GM19395 (cell line): Measurements from ENCODE around the gene C14orf93.

Experiments
- ATAC-seq: cut with Tn5 transposase; IDR thresholded peaks from one replicate; pipeline ENCODE4 v1.9.1; 2021; ENCODE audit warnings: mild to moderate bottlenecking, moderate library complexity; ENCODE audit not compliant: unreplicated experiment

C14orf93 gene

GRCh38 chr14:22996768-22997654, 12.9 kb downstream of the C14orf93 start:
- no peak for ATAC-seq

- ATAC-seq: no peak
Measured at GRCh38 chr14:22995889-22996625, 13.9 kb downstream of the C14orf93 start.

GRCh38 chr14:22994762-22995275, 15.1 kb downstream of the C14orf93 start:
- no peak for ATAC-seq

- ATAC-seq: no peak
Measured at GRCh38 chr14:22993517-22993916, 16.4 kb downstream of the C14orf93 start.

- no peak for ATAC-seq
Measured at GRCh38 chr14:22991852-22992251, 18.1 kb downstream of the C14orf93 start.

GRCh38 chr14:22987291-22987690, 22.7 kb downstream of the C14orf93 start:
- no peak for ATAC-seq

GRCh38 chr14:22986508-22987054, 23.4 kb downstream of the C14orf93 start:
- ATAC-seq: no peak

GRCh38 chr14:22985894-22986507, 23.9 kb downstream of the C14orf93 start:
- no peak for ATAC-seq

- ATAC-seq: no peak
Measured at GRCh38 chr14:22984959-22985658, 24.8 kb downstream of the C14orf93 start.

GRCh38 chr14:22982477-22983245, 27.3 kb downstream of the C14orf93 start, which contains the start of gene AJUBA:
Gene AJUBA, minus strand, starts transcription at chr14:22982551. Its CDS starts 285 bp downstream, at chr14:22982266.
- peak; percentile 48 for ATAC-seq

GRCh38 chr14:22981876-22982476, 28.0 kb downstream of the C14orf93 start:
- ATAC-seq: no peak

GRCh38 chr14:22981090-22981875, 28.7 kb downstream of the C14orf93 start:
- no peak for ATAC-seq

GRCh38 chr14:22980672-22981089, 29.3 kb downstream of the C14orf93 start:
- ATAC-seq: no peak

GRCh38 chr14:22979748-22980392, 30.1 kb downstream of the C14orf93 start:
- no peak for ATAC-seq

- no peak for ATAC-seq
Measured at GRCh38 chr14:22978981-22979671, 30.8 kb downstream of the C14orf93 start.

GRCh38 chr14:22978487-22978837, 31.5 kb downstream of the C14orf93 start:
- no peak for ATAC-seq
